Glomerular endothelial cell (primary cell): ENCODE measurements around the gene PGAP3. TPM values are rescaled to one million over a fixed set of nuclear protein-coding genes. Genes with fewer than 3 reads are reported as not detected.

ENCODE experiments used
- DNase-seq: peaks from one replicate; pipeline ENCODE4 v3.0.0-alpha.2; 2011; ENCODE audit warnings: low read depth, low spot score; ENCODE audit errors: extremely low read depth
- total RNA-seq: library from RNA; depleted of rRNA; stranded (reverse); fragments of >200 nt; gene quantifications from 2 replicates; pipeline ENCODE4 v1.2.3, GENCODE V29; 2015

Gene PGAP3
- total RNA-seq, 1 donor from 2014 or later = 7.5 TPM

DNA sequence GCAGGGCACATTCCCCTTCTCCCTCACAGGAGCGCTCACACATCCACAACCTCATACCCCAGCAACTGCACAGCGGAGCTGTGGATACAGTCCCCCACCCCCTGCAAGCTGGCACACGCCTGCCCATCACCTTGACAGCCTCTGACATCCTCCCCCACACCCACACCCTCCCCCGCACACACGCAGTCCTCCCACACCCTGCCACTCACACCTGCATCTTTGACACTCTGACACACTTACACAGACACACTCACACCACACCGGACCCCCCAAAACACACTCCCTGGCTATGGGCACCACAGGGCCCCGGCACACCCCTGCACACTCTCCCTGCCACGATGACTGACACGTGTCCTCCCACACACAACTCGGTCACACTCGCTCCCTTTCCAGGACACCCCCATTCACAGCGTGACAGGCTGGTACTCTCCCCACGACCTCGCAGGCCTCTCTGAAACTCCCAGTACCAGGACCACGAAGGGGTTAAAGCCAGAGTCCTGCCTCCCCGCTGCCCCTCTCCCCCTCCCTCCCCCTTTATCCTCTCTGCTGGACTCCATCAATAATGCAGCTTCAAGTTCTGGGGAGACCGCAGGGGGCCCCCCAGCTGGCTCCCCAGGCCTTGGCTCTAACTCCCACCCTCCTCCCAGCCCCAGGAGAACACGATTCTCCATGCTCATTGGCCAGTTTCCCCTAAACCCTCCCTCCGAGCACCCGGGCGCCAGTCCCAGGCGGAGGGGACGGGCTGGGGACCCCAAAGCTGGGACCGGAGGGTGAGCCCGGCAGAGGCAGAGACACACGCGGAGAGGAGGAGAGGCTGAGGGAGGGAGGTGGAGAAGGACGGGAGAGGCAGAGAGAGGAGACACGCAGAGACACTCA lies 61.4 kb downstream of the PGAP3 start, which contains the start of gene PPP1R1B:
Gene PPP1R1B, plus strand, starts transcription at position 782 of the 876 bp plus-strand sequence. CDS start 441 bp downstream, outside the sequence.
- DNase-seq = no peak

DNA sequence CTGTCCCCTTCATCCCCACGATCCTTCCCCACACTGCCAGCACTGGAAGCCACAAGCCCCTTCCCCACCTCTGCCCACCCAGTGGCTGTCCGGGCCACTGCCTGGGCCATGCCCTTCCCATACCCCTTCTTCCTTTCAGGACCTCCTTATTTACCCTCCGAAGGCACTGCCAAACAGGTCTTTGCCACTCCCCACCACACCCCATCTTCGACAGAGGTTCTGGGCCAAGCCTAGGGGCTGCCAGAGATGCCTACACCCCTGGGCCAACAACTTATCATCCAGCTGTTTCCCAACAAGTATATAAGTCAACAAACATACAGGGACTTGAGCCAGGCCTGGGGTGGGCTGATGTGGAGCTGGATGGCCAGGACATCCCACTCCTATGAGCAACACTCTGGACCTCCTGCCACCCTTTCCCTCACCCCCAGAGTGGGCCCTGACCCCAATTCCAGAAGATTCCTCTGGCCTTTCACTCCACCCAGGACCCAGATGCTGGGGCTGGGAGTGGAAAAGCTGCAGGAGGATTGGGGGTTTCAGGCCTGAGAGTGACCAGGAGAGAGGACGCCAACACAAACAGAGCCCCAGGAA lies 62.6 kb downstream of the PGAP3 start:
- no peak for DNase-seq

DNA sequence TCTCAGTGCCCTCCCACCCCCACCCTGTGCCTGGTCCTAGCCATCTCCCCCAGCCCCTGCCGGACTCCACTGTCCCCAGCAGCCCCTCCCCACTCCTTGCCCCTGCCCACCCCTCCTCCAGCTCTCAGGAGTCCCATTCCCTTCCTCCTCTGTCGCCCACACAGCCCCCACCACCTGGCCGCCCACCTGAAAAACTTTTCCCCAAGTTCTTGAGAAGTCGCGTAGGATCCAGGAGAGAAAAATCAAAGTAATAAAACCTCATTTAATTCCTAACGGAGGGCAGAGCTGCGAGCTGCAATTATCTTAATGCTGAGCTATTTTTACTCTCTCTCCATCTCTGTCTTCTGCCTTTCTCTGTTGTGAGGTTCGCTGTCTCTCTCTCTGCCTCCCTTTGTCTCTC lies 63.5 kb downstream of the PGAP3 start:
- no peak for DNase-seq

DNA sequence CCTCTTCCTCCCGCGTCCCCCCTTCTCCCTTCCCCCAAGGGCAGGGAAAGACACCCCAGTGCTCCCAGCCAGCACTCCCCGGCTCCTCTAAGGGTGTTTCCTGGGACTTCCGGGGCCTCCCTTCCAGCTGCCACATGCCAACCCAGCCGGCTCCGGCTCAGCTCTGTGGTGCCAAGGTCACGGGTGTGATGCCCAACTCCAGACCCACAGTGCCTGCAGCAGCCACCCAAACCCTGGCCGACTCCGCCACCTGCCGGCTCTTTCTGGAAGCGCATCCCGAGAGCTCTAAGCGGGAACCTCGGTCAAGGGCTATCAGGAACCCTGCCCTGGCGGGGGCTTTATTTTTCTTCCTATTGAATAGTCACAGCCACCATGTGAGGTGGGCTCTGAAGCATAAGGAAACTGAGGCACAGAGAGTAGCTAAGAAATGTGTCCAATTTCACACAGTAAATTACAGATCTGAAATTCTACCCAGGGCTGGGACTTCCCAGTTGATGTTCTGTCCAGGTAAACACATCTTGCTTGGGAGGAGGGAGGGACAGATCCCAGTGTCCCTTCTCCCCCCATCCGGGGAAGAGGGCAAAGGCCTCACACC lies 64.4 kb downstream of the PGAP3 start:
- no peak for DNase-seq

DNA sequence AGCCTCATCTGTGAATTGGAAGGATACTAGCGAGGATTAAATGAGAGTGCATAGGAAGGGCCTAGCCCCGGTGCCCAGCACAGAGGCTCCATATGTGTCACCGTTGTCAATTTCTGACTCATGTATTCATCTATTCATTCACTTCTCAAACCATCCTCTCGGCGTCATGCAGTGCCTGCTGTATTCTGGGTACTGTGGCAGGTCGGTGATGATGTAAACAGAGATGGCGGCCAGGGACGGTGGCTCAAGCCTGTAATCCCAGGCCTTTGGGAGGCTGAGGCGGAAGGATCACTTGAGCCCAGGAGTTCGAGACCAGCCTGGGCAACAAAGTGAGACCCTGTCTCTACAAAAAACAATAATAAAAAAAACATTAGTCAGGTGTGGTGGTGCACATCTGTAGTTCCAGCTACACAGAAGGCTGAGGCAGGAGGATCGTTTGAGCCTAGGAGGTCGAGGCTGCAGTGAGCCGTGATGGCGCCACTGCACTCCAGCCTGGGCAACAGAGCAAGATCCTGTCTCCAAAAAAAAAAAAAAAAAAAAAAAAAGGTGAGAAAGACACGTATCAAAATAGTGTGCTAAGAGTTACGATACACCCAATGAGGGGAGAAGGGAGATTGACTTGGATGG lies 65.4 kb downstream of the PGAP3 start:
- DNase-seq = no peak

DNA sequence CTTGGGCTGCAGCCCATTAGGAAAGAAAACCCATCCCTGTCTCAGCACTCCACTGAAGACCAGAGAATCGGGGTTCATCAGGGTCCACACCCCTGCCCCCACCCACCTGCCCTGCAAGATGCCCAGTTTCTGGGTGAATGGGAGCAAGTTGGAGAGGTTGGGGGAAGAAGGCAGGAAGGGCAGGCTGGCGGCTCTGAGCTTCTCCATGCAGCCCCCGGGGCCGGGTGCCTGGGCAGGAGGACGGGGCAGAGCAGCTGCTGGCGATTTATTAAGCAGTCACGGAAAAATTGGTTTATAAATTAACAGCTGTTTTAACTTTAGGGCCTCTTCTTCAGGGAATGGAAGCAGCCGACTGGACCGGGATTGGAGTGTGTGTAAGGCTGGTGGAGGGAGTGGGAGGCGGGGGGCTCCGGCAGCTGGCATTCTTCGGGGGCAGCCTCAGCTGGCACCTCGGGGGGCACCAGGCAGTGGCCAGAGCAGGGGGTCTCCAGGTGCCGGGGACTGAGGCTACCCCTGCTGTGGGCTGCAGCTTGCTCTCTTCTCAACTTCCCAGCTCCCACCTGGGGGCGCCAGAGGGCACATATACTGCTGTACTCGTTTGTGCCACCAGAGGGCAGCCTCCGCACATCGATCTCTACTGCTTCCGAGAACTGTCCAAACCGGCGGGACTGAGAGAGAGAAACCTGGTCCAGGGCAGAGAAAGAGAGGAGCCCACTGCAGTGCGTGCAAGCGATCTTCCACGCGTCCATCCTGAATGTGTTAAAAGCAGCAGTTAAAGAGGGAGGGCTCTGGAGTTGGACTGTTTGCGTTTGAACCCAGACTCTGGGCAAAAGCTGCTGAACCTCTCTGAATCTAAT lies 66.1 kb downstream of the PGAP3 start:
- DNase-seq = peak; percentile 39

Other genes with a start within 250 kb of the PGAP3 start
- 22.7 and 27.9 TPM in 2 replicates for gene MED1, start 236.8 kb downstream of the PGAP3 start, total RNA-seq
- gene CDK12, start 226.6 kb downstream of the PGAP3 start, total RNA-seq = 31.0 and 40.9 TPM in 2 replicates
- gene NEUROD2, start 80.1 kb downstream of the PGAP3 start, total RNA-seq = not detected in 2 replicates
- not detected in 2 replicates for gene PPP1R1B, start 61.1 kb downstream of the PGAP3 start, total RNA-seq
- gene STARD3, start 50.9 kb downstream of the PGAP3 start, total RNA-seq = 31.4 and 50.2 TPM in 2 replicates
- gene TCAP, start 22.7 kb downstream of the PGAP3 start, total RNA-seq = 0.05 and 2.1 TPM in 2 replicates
- gene PNMT, start 19.6 kb downstream of the PGAP3 start, total RNA-seq = not detected in 2 replicates
- gene ERBB2, start 12.0 kb upstream of the PGAP3 start, total RNA-seq = 18.5 and 20.1 TPM in 2 replicates
- 49.0 and 51.2 TPM in 2 replicates for gene MIEN1, start 42.5 kb upstream of the PGAP3 start, total RNA-seq
- not detected in 2 replicates for gene GRB7, start 49.9 kb upstream of the PGAP3 start, total RNA-seq
- not detected in 2 replicates for gene IKZF3, start 176.3 kb upstream of the PGAP3 start, total RNA-seq
- gene ZPBP2, start 180.1 kb upstream of the PGAP3 start, total RNA-seq = not detected in 2 replicates
- gene GSDMB, start 230.6 kb upstream of the PGAP3 start, total RNA-seq = 3.0 and 6.8 TPM in 2 replicates
- 26.0 and 29.5 TPM in 2 replicates for gene ORMDL3, start 239.5 kb upstream of the PGAP3 start, total RNA-seq
- not detected in 2 replicates for gene LRRC3C, start 239.7 kb upstream of the PGAP3 start, total RNA-seq